T-cell (primary cell): ENCODE results near the gene KIAA1217. TPM values are rescaled to one million over a fixed set of nuclear protein-coding genes. Genes with fewer than 3 reads are reported as not detected.
A peak's percentile ranks its signal among the peaks of the same experiment; 100 is the strongest.
"Not testable (repeated sequence)": the region's sequence is repeated elsewhere in the genome, so short reads cannot be mapped to it uniquely, and the experiment has no call there.

Experiments
- ATAC-seq, 4 experiments: fragments of 200-7000 bp in 3 of 4; fragments of 150-1000 bp in 1 of 4; cut with Tn5 transposase; replicated peaks in 1 of 4; 1 replicate in 3 of 4; 2 replicates in 1 of 4; pipeline ENCODE4 v1.10.0; 2021; ENCODE audit warnings: moderate library complexity in 3 of 4, mild to moderate bottlenecking in 2 of 4, moderate number of reproducible peaks in 1 of 4
- CTCF ChIA-PET, 2 donors: fragments of 300-600 bp; sonication (Branson Sonifier 250); formaldehyde crosslinking; loops; one replicate each; lab custom pipeline; 2022; ENCODE audit warnings: antibody characterized with exemption in 2 of 2; lab: Charles Lee
- POLR2A ChIA-PET, 2 donors: fragments of 300-600 bp; sonication (Branson Sonifier 250); formaldehyde crosslinking; loops; one replicate each; lab custom pipeline; 2022; ENCODE audit warnings: antibody characterized with exemption in 2 of 2; lab: Charles Lee
- DNase-seq, 35 experiments: peaks; one replicate each; pipeline versions ENCODE4 v3.0.0 to v3.0.0-alpha.2; 2013 to 2023
- H3K27ac ChIP-seq: one replicate; pipeline ENCODE4 v1.5.1; 2013; ENCODE audit warnings: low read length
- H3K27me3 ChIP-seq, 2 experiments: replicated peaks in 1 of 2; 1 replicate in 1 of 2; 2 replicates in 1 of 2; pipeline versions ENCODE4 v1.6.1 to v1.7.0; 2013; ENCODE audit warnings: low read length in 1 of 2, mixed read lengths in 1 of 2; ENCODE audit not compliant: control insufficient read depth in 2 of 2, insufficient read depth in 2 of 2; ENCODE audit errors: extremely low read depth in 1 of 2
- H3K36me3 ChIP-seq, 2 donors: 1 replicate in 1 of 2; 2 replicates in 1 of 2; pipeline versions ENCODE4 v1.6.1 to v1.7.0; 2013; ENCODE audit warnings: low read length in 1 of 2; ENCODE audit not compliant: control insufficient read depth in 2 of 2, insufficient read depth in 1 of 2; ENCODE audit errors: extremely low read depth in 1 of 2
- H3K4me1 ChIP-seq, 2 experiments: 1 replicate in 1 of 2; 2 replicates in 1 of 2; pipeline versions ENCODE4 v1.6.1 to v1.7.0; 2013; ENCODE audit warnings: low read length in 2 of 2, mixed read lengths in 1 of 2; ENCODE audit not compliant: insufficient read depth in 2 of 2, control insufficient read depth in 1 of 2; ENCODE audit errors: extremely low read depth in 1 of 2
- H3K4me3 ChIP-seq, 2 donors: 1 replicate in 1 of 2; 2 replicates in 1 of 2; pipeline versions ENCODE4 v1.5.1 to v1.7.0; 2013; ENCODE audit warnings: mild to moderate bottlenecking in 2 of 2, low read length in 1 of 2, moderate library complexity in 1 of 2; ENCODE audit not compliant: control insufficient read depth in 1 of 2; ENCODE audit errors: extremely low read depth in 1 of 2
- H3K9me3 ChIP-seq: 2 replicates; pipeline ENCODE4 v1.7.0; 2013
- H3K27ac Mint-ChIP-seq, 2 donors: one replicate each; pipeline ENCODE4 v1.8.0; 2020 to 2021; ENCODE audit warnings: mild to moderate bottlenecking in 2 of 2, mixed read lengths in 2 of 2
- H3K27me3 Mint-ChIP-seq, 2 donors: one replicate each; pipeline ENCODE4 v1.8.0; 2021 to 2022; ENCODE audit warnings: mixed read lengths in 2 of 2
- H3K36me3 Mint-ChIP-seq: one replicate; pipeline ENCODE4 v1.8.0; 2021; ENCODE audit warnings: mixed read lengths
- H3K4me1 Mint-ChIP-seq, 3 donors: one replicate each; pipeline ENCODE4 v1.8.0; 2020 to 2022; ENCODE audit warnings: mixed read lengths in 3 of 3, mild to moderate bottlenecking in 1 of 3
- H3K4me3 Mint-ChIP-seq, 3 donors: one replicate each; pipeline ENCODE4 v1.8.0; 2020 to 2022; ENCODE audit warnings: mild to moderate bottlenecking in 3 of 3, mixed read lengths in 3 of 3, moderate library complexity in 3 of 3
- H3K9me3 Mint-ChIP-seq, 3 donors: one replicate each; pipeline ENCODE4 v1.8.0; 2020 to 2022; ENCODE audit warnings: mixed read lengths in 3 of 3
- WGBS: methylation state at CpG from one replicate; pipeline ENCODE4 v1.1.5; 2013; ENCODE audit warnings: missing lambda C conversion rate; ENCODE audit not compliant: insufficient coverage; 5-methylcytosine and 5-hydroxymethylcytosine counted together
- total RNA-seq, 35 experiments: library from RNA in 6 of 35; stranded (reverse) in 6 of 35; fragments of 120-200 nt in 1 of 35; gene quantifications; one replicate each; pipeline versions ENCODE4 v1.2.1 to v1.2.4 and lab custom pipeline; 2013 to 2026

KIAA1217 gene
- total RNA-seq, 5 donors from 2014 or later (not counting 1 experiment from before 2014, with no cell fraction given), result 0.12 to 1.2 (median 0.66) TPM; not detected in 1

- no peak overlapping the region for H3K4me3 Mint-ChIP-seq
- H3K27ac Mint-ChIP-seq, result no peak overlapping the region
- Histone ChIP-seq H3K9me3 (no peaks in the 10 kb centered on the region), H3K4me3 (no peak overlapping the region), H3K4me1 (no peaks in the 10 kb centered on the region), H3K27me3 (no peaks in the 10 kb centered on the region), H3K36me3 (no peaks in the 10 kb centered on the region), H3K27ac (no peak overlapping the region)
- ATAC-seq (no peak), DNase-seq (no peak)
- H3K36me3 Mint-ChIP-seq, result no peaks in the 10 kb centered on the region
- ChIA-PET POLR2A (no interaction called here), CTCF (no interaction called here)
- no CpG with 5 or more reads among the region's 1 CpG for WGBS
- no peaks in the 10 kb centered on the region for H3K4me1 Mint-ChIP-seq
- H3K9me3 Mint-ChIP-seq, result peaks cover 0 to 8% (median 0%) of the 10 kb centered on the region in 3 donors
- H3K27me3 Mint-ChIP-seq, result peaks cover 0 to 2% of the 10 kb centered on the region in 2 donors
Observed at GRCh38 chr10:24334279-24334939, 125.5 kb downstream of the KIAA1217 start.

- CTCF ChIA-PET, H3K4me1 Mint-ChIP-seq, ATAC-seq, DNase-seq, H3K9me3 Mint-ChIP-seq, H3K27me3 ChIP-seq, H3K36me3 ChIP-seq, H3K27me3 Mint-ChIP-seq, H3K4me3 ChIP-seq, H3K4me1 ChIP-seq, H3K4me3 Mint-ChIP-seq, H3K9me3 ChIP-seq, H3K27ac Mint-ChIP-seq, H3K27ac ChIP-seq, H3K36me3 Mint-ChIP-seq: not testable (repeated sequence)
- POLR2A ChIA-PET, result interaction anchor here in 1 of 2 donors (0.6 to 0.7 kb wide), 2 partner anchors 32 to 460 kb away, joined by 3 read pairs; no protein-coding TSS in a partner anchor
- 97% methylated on average over 6 of the region's 7 CpGs for WGBS
Observed at GRCh38 chr10:24337723-24338122, 128.8 kb downstream of the KIAA1217 start.

- ChIA-PET CTCF (no interaction called here), POLR2A (no interaction called here)
- H3K27ac Mint-ChIP-seq, result no peak overlapping the region
- Histone ChIP-seq H3K9me3 (no peaks in the 10 kb centered on the region), H3K27me3 (no peaks in the 10 kb centered on the region), H3K4me1 (no peaks in the 10 kb centered on the region), H3K4me3 (no peak overlapping the region), H3K27ac (no peak overlapping the region), H3K36me3 (no peaks in the 10 kb centered on the region)
- DNase-seq (no peak), ATAC-seq (no peak)
- no peaks in the 10 kb centered on the region for H3K4me1 Mint-ChIP-seq
- peaks cover 0 to 6% (median 4%) of the 10 kb centered on the region in 3 donors for H3K9me3 Mint-ChIP-seq
- no peak overlapping the region for H3K4me3 Mint-ChIP-seq
- no CpG with 5 or more reads among the region's 1 CpG for WGBS
- H3K27me3 Mint-ChIP-seq, result peaks cover 4 to 6% of the 10 kb centered on the region in 2 donors
- no peaks in the 10 kb centered on the region for H3K36me3 Mint-ChIP-seq
Observed at GRCh38 chr10:24339387-24339786, 130.4 kb downstream of the KIAA1217 start.

- Mint-ChIP-seq H3K9me3 (peaks cover 0 to 6% (median 0%) of the 10 kb centered on the region in 3 donors), H3K4me3 (no peak overlapping the region), H3K27ac (peak overlapping the region in 1 of 2 donors; percentile 29), H3K36me3 (no peaks in the 10 kb centered on the region), H3K27me3 (peaks cover 4 to 6% of the 10 kb centered on the region in 2 donors), H3K4me1 (no peaks in the 10 kb centered on the region)
- ATAC-seq (no peak), DNase-seq (no peak)
- Histone ChIP-seq H3K27me3 (no peaks in the 10 kb centered on the region), H3K4me3 (no peak overlapping the region), H3K9me3 (no peaks in the 10 kb centered on the region), H3K27ac (no peak overlapping the region), H3K36me3 (no peaks in the 10 kb centered on the region), H3K4me1 (no peaks in the 10 kb centered on the region)
- WGBS, result 87% methylated on average over 4 of the region's 6 CpGs
- POLR2A ChIA-PET, result no interaction called here
- CTCF ChIA-PET, result no interaction called here
Observed at GRCh38 chr10:24340446-24340845, 131.5 kb downstream of the KIAA1217 start.

- H3K4me3 ChIP-seq, result no peak overlapping the region
- ChIA-PET CTCF (no interaction called here), POLR2A (no interaction called here)
- H3K4me1 ChIP-seq, result no peaks in the 10 kb centered on the region
- no peaks in the 10 kb centered on the region for H3K4me1 Mint-ChIP-seq
- DNase-seq, result no peak
- no peak overlapping the region for H3K27ac ChIP-seq
- H3K9me3 Mint-ChIP-seq, result peaks cover 0 to 6% (median 0%) of the 10 kb centered on the region in 3 donors
- peaks cover 4 to 6% of the 10 kb centered on the region in 2 donors for H3K27me3 Mint-ChIP-seq
- no peak for ATAC-seq
- H3K9me3 ChIP-seq, result no peaks in the 10 kb centered on the region
- no peak overlapping the region for H3K27ac Mint-ChIP-seq
- H3K4me3 Mint-ChIP-seq, result no peak overlapping the region
- WGBS, result no CpG with 5 or more reads among the region's 7 CpGs
- no peaks in the 10 kb centered on the region for H3K36me3 Mint-ChIP-seq
- H3K27me3 ChIP-seq, result no peaks in the 10 kb centered on the region
- H3K36me3 ChIP-seq, result no peaks in the 10 kb centered on the region
Observed at GRCh38 chr10:24340883-24341282, 131.9 kb downstream of the KIAA1217 start.

GRCh38 chr10:24341371-24341770 is 132.4 kb downstream of the KIAA1217 start:
- WGBS, result no CpG with 5 or more reads among the region's 4 CpGs
- ChIA-PET POLR2A (no interaction called here), CTCF (no interaction called here)
- Histone ChIP-seq H3K27me3 (no peaks in the 10 kb centered on the region), H3K4me3 (no peak overlapping the region), H3K4me1 (no peaks in the 10 kb centered on the region), H3K27ac (no peak overlapping the region), H3K9me3 (no peaks in the 10 kb centered on the region), H3K36me3 (no peaks in the 10 kb centered on the region)
- Mint-ChIP-seq H3K9me3 (peaks cover 0 to 6% (median 0%) of the 10 kb centered on the region in 3 donors), H3K4me3 (no peak overlapping the region), H3K4me1 (no peaks in the 10 kb centered on the region), H3K36me3 (no peaks in the 10 kb centered on the region), H3K27ac (no peak overlapping the region), H3K27me3 (peaks cover 4 to 6% of the 10 kb centered on the region in 2 donors)
- ATAC-seq, result no peak
- no peak for DNase-seq
